ENCODE results near the gene SHMT2.

Gene SHMT2

DNA sequence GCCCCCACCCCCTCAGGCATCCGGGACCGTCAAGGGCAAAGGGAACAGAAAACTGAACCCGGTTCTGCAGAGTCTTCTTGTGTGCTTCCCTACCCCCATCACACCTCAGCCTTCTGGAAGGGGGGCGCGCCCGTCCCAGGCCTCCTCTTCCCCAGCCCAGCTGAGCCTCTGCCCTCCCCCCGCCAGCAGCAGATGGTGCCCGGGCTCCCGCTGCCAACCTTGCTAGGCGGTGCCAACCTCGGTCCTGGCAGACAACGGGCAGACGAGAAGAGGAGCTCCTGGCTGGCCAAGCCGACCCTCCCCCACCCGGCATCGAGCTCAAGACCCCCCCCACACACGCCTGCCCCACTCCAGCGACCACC, 12.8 kb downstream of the SHMT2 start:
- H3K4me3 ChIP-seq (ENCODE audit: low read depth, low read length): peak overlapping the region; percentile 64; the same call in 1 of the 2 replicates
- no peak overlapping the region for H3K27ac ChIP-seq (ENCODE audit: low read depth, low read length)
- peaks cover 65% of the 10 kb centered on the region for H3K27me3 ChIP-seq (ENCODE audit: control insufficient read depth, insufficient read depth, low read length)
- H3K4me1 ChIP-seq (ENCODE audit: control insufficient read depth, insufficient read depth, low read length): peaks cover 33% of the 10 kb centered on the region
- H3K9ac ChIP-seq (ENCODE audit: low read depth, low read length): no peak overlapping the region
- H3K9me3 ChIP-seq (ENCODE audit: control insufficient read depth, insufficient read depth, low read length): no peaks in the 10 kb centered on the region
- H3K36me3 ChIP-seq (ENCODE audit: control insufficient read depth, insufficient read depth, low read length): no peaks in the 10 kb centered on the region

GRCh38 chr12:57242691-57243454, 13.4 kb downstream of the SHMT2 start:
- H3K9ac ChIP-seq (ENCODE audit: low read depth, low read length): no peak overlapping the region

GRCh38 chr12:57243521-57244311, 14.2 kb downstream of the SHMT2 start:
- H3K9me3 ChIP-seq (ENCODE audit: control insufficient read depth, insufficient read depth, low read length): no peaks in the 10 kb centered on the region
- no peak overlapping the region for H3K9ac ChIP-seq (ENCODE audit: low read depth, low read length)
- H3K27me3 ChIP-seq (ENCODE audit: control insufficient read depth, insufficient read depth, low read length): peaks cover 51% of the 10 kb centered on the region
- peaks cover 34% of the 10 kb centered on the region for H3K4me1 ChIP-seq (ENCODE audit: control insufficient read depth, insufficient read depth, low read length)
- no peaks in the 10 kb centered on the region for H3K36me3 ChIP-seq (ENCODE audit: control insufficient read depth, insufficient read depth, low read length)
- peak overlapping the region; percentile 64 for H3K4me3 ChIP-seq (ENCODE audit: low read depth, low read length)
- H3K27ac ChIP-seq (ENCODE audit: low read depth, low read length): peak overlapping the region; percentile 60

More at GRCh38 chr12:57242691-57243454, 13.4 kb downstream of the SHMT2 start:
- Histone ChIP-seq H3K9me3 (ENCODE audit: control insufficient read depth, insufficient read depth, low read length) (no peaks in the 10 kb centered on the region), H3K27ac (ENCODE audit: low read depth, low read length) (peak overlapping the region; percentile 60), H3K4me1 (ENCODE audit: control insufficient read depth, insufficient read depth, low read length) (peaks cover 36% of the 10 kb centered on the region), H3K27me3 (ENCODE audit: control insufficient read depth, insufficient read depth, low read length) (peaks cover 60% of the 10 kb centered on the region), H3K36me3 (ENCODE audit: control insufficient read depth, insufficient read depth, low read length) (no peaks in the 10 kb centered on the region), H3K4me3 (ENCODE audit: low read depth, low read length) (peak overlapping the region; percentile 64)

DNA sequence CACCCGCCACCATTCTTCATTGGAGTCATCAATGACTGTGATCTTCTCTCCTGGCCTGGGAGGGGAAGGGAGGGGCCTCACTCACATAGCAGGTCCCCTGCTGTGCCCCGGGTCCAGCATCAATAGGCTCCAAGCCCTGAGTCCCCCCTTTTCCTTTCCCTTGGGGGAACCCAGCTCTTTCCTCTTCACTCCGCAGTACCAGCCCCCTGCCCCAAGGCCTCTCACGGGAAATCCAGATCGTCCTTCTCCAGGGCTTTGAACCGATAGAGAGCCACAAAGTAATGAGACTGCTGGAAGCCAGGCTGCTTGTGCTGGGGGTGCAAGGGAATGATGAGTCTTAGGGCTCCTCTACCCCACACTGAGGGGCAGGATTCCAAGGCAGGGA, 14.8 kb downstream of the SHMT2 start:
- no peaks in the 10 kb centered on the region for H3K36me3 ChIP-seq (ENCODE audit: control insufficient read depth, insufficient read depth, low read length)

DNA sequence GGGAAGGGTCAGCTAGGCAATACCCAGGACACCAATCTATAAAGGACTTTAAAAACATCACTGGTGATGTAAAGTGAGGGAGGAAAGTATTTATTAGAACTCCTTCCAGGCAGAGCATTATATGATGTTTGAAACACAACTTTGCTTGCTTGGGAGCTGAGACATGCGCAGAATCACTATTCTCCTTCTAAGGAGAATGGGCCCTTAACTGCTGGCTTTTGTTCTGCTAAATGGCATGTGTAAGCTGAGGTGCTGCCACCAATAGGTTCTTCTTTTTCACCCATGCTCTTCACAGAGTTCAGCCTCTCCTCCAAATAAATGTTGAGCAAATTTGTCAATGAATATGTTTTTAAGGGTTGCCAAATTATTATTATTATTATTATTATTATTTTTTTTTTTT, 17.5 kb downstream of the SHMT2 start:
- H3K9ac ChIP-seq (ENCODE audit: low read depth, low read length): no peak overlapping the region
- no peak overlapping the region for H3K4me3 ChIP-seq (ENCODE audit: low read depth, low read length)
- H3K4me1 ChIP-seq (ENCODE audit: control insufficient read depth, insufficient read depth, low read length): peaks cover 22% of the 10 kb centered on the region
- no peaks in the 10 kb centered on the region for H3K9me3 ChIP-seq (ENCODE audit: control insufficient read depth, insufficient read depth, low read length)
- H3K27me3 ChIP-seq (ENCODE audit: control insufficient read depth, insufficient read depth, low read length): peaks cover 18% of the 10 kb centered on the region
- H3K36me3 ChIP-seq (ENCODE audit: control insufficient read depth, insufficient read depth, low read length): no peaks in the 10 kb centered on the region
- no peak overlapping the region for H3K27ac ChIP-seq (ENCODE audit: low read depth, low read length)

More for the DNA sequence above, 14.8 kb downstream of the SHMT2 start:
- H3K4me3 ChIP-seq (ENCODE audit: low read depth, low read length): no peak overlapping the region
- H3K4me1 ChIP-seq (ENCODE audit: control insufficient read depth, insufficient read depth, low read length): peaks cover 34% of the 10 kb centered on the region
- peaks cover 45% of the 10 kb centered on the region for H3K27me3 ChIP-seq (ENCODE audit: control insufficient read depth, insufficient read depth, low read length)
- no peak overlapping the region for H3K27ac ChIP-seq (ENCODE audit: low read depth, low read length)
- no peak overlapping the region for H3K9ac ChIP-seq (ENCODE audit: low read depth, low read length)
- H3K9me3 ChIP-seq (ENCODE audit: control insufficient read depth, insufficient read depth, low read length): no peaks in the 10 kb centered on the region

GRCh38 chr12:57248934-57249742, 19.6 kb downstream of the SHMT2 start:
- peaks cover 6% of the 10 kb centered on the region for H3K27me3 ChIP-seq (ENCODE audit: control insufficient read depth, insufficient read depth, low read length)
- H3K4me1 ChIP-seq (ENCODE audit: control insufficient read depth, insufficient read depth, low read length): peaks cover 14% of the 10 kb centered on the region
- H3K4me3 ChIP-seq (ENCODE audit: low read depth, low read length): no peak overlapping the region
- H3K9ac ChIP-seq (ENCODE audit: low read depth, low read length): no peak overlapping the region
- H3K9me3 ChIP-seq (ENCODE audit: control insufficient read depth, insufficient read depth, low read length): no peaks in the 10 kb centered on the region
- H3K27ac ChIP-seq (ENCODE audit: low read depth, low read length): no peak overlapping the region
- H3K36me3 ChIP-seq (ENCODE audit: control insufficient read depth, insufficient read depth, low read length): no peaks in the 10 kb centered on the region

DNA sequence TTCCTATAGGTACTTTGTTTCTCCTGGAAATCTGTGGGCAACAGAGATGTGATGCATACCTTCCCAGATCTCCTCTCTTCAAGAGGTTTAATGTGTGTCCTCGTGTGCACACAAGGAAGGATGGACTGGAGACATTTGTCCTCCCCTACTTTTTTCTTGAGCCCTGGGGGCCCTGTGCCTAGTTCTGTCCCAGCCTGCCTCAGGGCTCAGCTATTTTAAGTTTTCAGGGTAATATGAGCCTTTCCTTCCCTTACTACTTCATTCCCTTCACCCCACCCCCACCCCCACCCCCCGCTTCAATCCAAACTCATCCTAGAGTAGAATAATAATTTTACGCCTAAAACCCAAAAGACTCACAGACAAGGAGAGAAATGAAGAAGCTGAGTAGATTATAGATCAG, 21.0 kb downstream of the SHMT2 start:
- Histone ChIP-seq H3K27ac (ENCODE audit: low read depth, low read length) (no peak overlapping the region), H3K9me3 (ENCODE audit: control insufficient read depth, insufficient read depth, low read length) (no peaks in the 10 kb centered on the region), H3K4me3 (ENCODE audit: low read depth, low read length) (no peak overlapping the region), H3K9ac (ENCODE audit: low read depth, low read length) (no peak overlapping the region), H3K27me3 (ENCODE audit: control insufficient read depth, insufficient read depth, low read length) (no peaks in the 10 kb centered on the region), H3K36me3 (ENCODE audit: control insufficient read depth, insufficient read depth, low read length) (0 out of 2 replicates have a peak, but pooled peaks cover 5% of the 10 kb centered on the region), H3K4me1 (ENCODE audit: control insufficient read depth, insufficient read depth, low read length) (peaks cover 14% of the 10 kb centered on the region)

GRCh38 chr12:57250956-57251355, 21.4 kb downstream of the SHMT2 start, which contains the start of gene STAC3:
TSS of gene STAC3 (minus strand) at chr12:57251187. CDS start at chr12:57249636, 1,551 bp downstream.
- no peak within 1 kb of the TSS for H3K4me3 ChIP-seq (ENCODE audit: low read depth, low read length)
- H3K9ac ChIP-seq (ENCODE audit: low read depth, low read length): no peak within 1 kb of the TSS
- peaks cover 9% of the 10 kb centered on the region; the same call in 1 of the 2 replicates for H3K36me3 ChIP-seq (ENCODE audit: control insufficient read depth, insufficient read depth, low read length)
- H3K9me3 ChIP-seq (ENCODE audit: control insufficient read depth, insufficient read depth, low read length): no peaks in the 10 kb centered on the region
- H3K27me3 ChIP-seq (ENCODE audit: control insufficient read depth, insufficient read depth, low read length): no peaks in the 10 kb centered on the region
- H3K27ac ChIP-seq (ENCODE audit: low read depth, low read length): no peak within 1 kb of the TSS
- peaks cover 14% of the 10 kb centered on the region for H3K4me1 ChIP-seq (ENCODE audit: control insufficient read depth, insufficient read depth, low read length)

- H3K27me3 ChIP-seq (ENCODE audit: control insufficient read depth, insufficient read depth, low read length): no peaks in the 10 kb centered on the region
- H3K36me3 ChIP-seq (ENCODE audit: control insufficient read depth, insufficient read depth, low read length): peaks cover 32% of the 10 kb centered on the region
- 0 out of 2 replicates have a peak, but pooled peaks cover 4% of the 10 kb centered on the region for H3K4me1 ChIP-seq (ENCODE audit: control insufficient read depth, insufficient read depth, low read length)
- H3K4me3 ChIP-seq (ENCODE audit: low read depth, low read length): no peak overlapping the region
- no peaks in the 10 kb centered on the region for H3K9me3 ChIP-seq (ENCODE audit: control insufficient read depth, insufficient read depth, low read length)
- H3K27ac ChIP-seq (ENCODE audit: low read depth, low read length): no peak overlapping the region
- H3K9ac ChIP-seq (ENCODE audit: low read depth, low read length): no peak overlapping the region
Measured at GRCh38 chr12:57254506-57255280, 25.2 kb downstream of the SHMT2 start.

GRCh38 chr12:57255916-57256315, 26.4 kb downstream of the SHMT2 start:
- Histone ChIP-seq H3K4me1 (ENCODE audit: control insufficient read depth, insufficient read depth, low read length) (0 out of 2 replicates have a peak, but pooled peaks cover 2% of the 10 kb centered on the region), H3K4me3 (ENCODE audit: low read depth, low read length) (no peak overlapping the region), H3K9ac (ENCODE audit: low read depth, low read length) (no peak overlapping the region), H3K27me3 (ENCODE audit: control insufficient read depth, insufficient read depth, low read length) (no peaks in the 10 kb centered on the region), H3K9me3 (ENCODE audit: control insufficient read depth, insufficient read depth, low read length) (no peaks in the 10 kb centered on the region), H3K27ac (ENCODE audit: low read depth, low read length) (no peak overlapping the region), H3K36me3 (ENCODE audit: control insufficient read depth, insufficient read depth, low read length) (peaks cover 32% of the 10 kb centered on the region)
